Kidney (tissue), 14 donors: ENCODE results near the gene PPP1CA. TPM values are rescaled to one million over a fixed set of nuclear protein-coding genes. Genes with fewer than 3 reads are reported as not detected.

Experiments
- DNase-seq, 5 donors: peaks; one replicate each; pipeline ENCODE4 v3.0.0-alpha.2; 2013 to 2020
- FAIRE-seq: peaks from 2 replicates; lab custom pipeline; 2012; peaks lifted over from hg19 to GRCh38; lab: Jason Lieb, UNC
- H3K27ac ChIP-seq, 2 donors: one replicate each; pipeline ENCODE4 v1.7.0; 2013; ENCODE audit warnings: low read depth in 2 of 2, low read length in 2 of 2, inconsistent platforms in 1 of 2
- H3K27me3 ChIP-seq: one replicate; pipeline ENCODE4 v1.7.1; 2013; ENCODE audit warnings: low read length, inconsistent platforms; ENCODE audit not compliant: control insufficient read depth, insufficient read depth
- H3K36me3 ChIP-seq, 3 donors: one replicate each; pipeline versions ENCODE4 v1.7.0 to v1.7.1; 2013; ENCODE audit warnings: low read length in 3 of 3, control low read depth in 1 of 3, inconsistent platforms in 1 of 3; ENCODE audit not compliant: insufficient read depth in 3 of 3, control insufficient read depth in 2 of 3
- H3K4me1 ChIP-seq, 3 donors: one replicate each; pipeline versions ENCODE4 v1.7.0 to v1.7.1; 2013; ENCODE audit warnings: low read length in 3 of 3, inconsistent platforms in 1 of 3, low read depth in 1 of 3; ENCODE audit not compliant: control insufficient read depth in 2 of 3, insufficient read depth in 2 of 3
- H3K4me3 ChIP-seq, 3 donors: one replicate each; pipeline versions ENCODE4 v1.7.0 to v1.8.1; 2013; ENCODE audit warnings: low read length in 3 of 3, control low read depth in 1 of 3, inconsistent platforms in 1 of 3
- H3K9ac ChIP-seq, 3 donors: one replicate each; pipeline versions ENCODE4 v1.7.0 to v1.7.1; 2013; ENCODE audit warnings: low read length in 3 of 3, control low read depth in 1 of 3, inconsistent platforms in 1 of 3
- H3K9me3 ChIP-seq, 3 donors: one replicate each; pipeline versions ENCODE4 v1.7.0 to v1.7.1; 2013; ENCODE audit warnings: low read length in 3 of 3, control low read depth in 1 of 3, inconsistent platforms in 1 of 3; ENCODE audit not compliant: control insufficient read depth in 2 of 3, insufficient read depth in 1 of 3
- CTCF ChIP-seq: IDR thresholded peaks from 3 replicates; pipeline ENCODE4 v1.5.1; 2012; ENCODE audit warnings: mild to moderate bottlenecking, moderate library complexity, borderline replicate concordance; ENCODE audit not compliant: insufficient read depth; ENCODE audit errors: extremely low read depth
- intact Hi-C: fragments of 100-400 bp; cut with DNase I; formaldehyde crosslinking; loops from one replicate; pipeline ENCODE4 v1.11.1; 2022
- polyA plus RNA-seq: library from polyadenylated mRNA; stranded (reverse); fragments of 350-450 nt; fragmentation: Illumina TruSeq; extraction: RNeasy Lipid Tissue Mini Kit (QIAGEN cat#74804); gene quantifications from one replicate; pipeline ENCODE4 v1.2.3, GENCODE V29; 2014; ENCODE audit warnings: low read depth, low replicate concordance; ENCODE audit not compliant: insufficient read depth
- total RNA-seq: library from RNA; stranded (reverse); fragmentation: NEBNext Ultra II Directional; extraction: Animal tissue kit (Norgen Biotek cat#: 25700); gene quantifications from one replicate; pipeline ENCODE4 v1.2.1, GENCODE V29; 2021
- donor health status: control.
- donor health status: control.
- donor health status: control.
- donor health status: control.
- donor health status: control.
- donor health status: DM: yes; HTN: yes; CAD: no.
- donor health status: Normal renal cell carcinoma (clear cell type).

PPP1CA gene
- total and polyA plus RNA-seq, 2 donors from 2014 or later, result 155 to 210 TPM

GRCh38 chr11:67437809-67438157, 36.1 kb upstream of the PPP1CA start:
- intact Hi-C loops, result no loop called here
- H3K9me3 ChIP-seq, result no peaks in the 10 kb centered on the region
- no peak overlapping the region for H3K9ac ChIP-seq
- peaks cover 0 to 9% (median 2%) of the 10 kb centered on the region in 3 donors for H3K36me3 ChIP-seq
- H3K27ac ChIP-seq, result no peak overlapping the region
- FAIRE-seq (no peak), DNase-seq (no peak)
- peaks cover 0 to 14% (median 0%) of the 10 kb centered on the region in 3 donors for H3K4me1 ChIP-seq
- no peak overlapping the region for H3K4me3 ChIP-seq
- TF ChIP-seq CTCF, result no peak
- H3K27me3 ChIP-seq, result no peaks in the 10 kb centered on the region

DNA sequence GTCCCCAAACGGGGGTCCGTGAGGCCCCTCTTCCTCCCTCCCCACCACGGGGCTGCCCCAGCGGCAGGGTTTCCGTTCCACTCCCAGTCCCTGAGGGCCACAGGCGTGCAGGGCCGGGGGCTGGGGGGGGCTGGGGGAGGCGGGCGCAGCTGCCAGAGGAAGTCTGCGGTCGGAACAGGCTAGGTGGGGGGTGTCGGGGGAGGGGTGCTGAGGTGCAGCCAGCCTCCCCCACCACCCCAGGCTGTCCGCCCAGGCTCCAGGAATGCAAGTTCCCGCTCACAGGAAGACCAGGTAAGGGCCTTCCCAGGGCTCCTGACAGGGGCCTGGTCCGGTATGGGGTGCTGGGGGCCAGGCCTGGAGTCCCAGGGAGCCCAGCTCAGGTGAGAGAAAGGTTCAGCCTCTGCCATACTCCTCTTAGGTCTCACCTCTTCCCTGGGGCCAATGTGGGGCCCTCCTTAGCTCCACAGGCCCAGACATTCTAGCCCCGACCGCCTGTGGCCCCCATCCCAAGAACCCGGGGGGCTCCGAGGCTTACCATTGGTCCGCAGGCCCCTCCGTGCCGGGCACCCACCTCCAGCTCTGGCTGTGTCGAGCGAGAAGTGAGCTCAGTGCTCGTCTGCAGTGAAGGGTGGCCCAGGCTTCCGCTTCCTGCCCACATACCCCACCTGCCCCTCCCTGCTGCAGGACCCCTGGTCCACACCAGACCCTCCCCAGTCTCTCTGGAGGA, 35.6 kb upstream of the PPP1CA start, which contains the start of gene PTPRCAP:
PTPRCAP (minus strand) TSS at position 601 of the 727 bp plus-strand sequence; CDS start at position 538, 63 bp downstream.
- Histone ChIP-seq H3K4me1 (peaks cover 0 to 8% (median 0%) of the 10 kb centered on the region in 3 donors), H3K27ac (no peak within 1 kb of the TSS), H3K36me3 (peaks cover 0 to 9% (median 4%) of the 10 kb centered on the region in 3 donors), H3K9ac (no peak within 1 kb of the TSS), H3K9me3 (no peaks in the 10 kb centered on the region), H3K27me3 (no peaks in the 10 kb centered on the region), H3K4me3 (no peak within 1 kb of the TSS)
- TF ChIP-seq CTCF, result no peak
- intact Hi-C loops, result no loop called here
- DNase-seq (peak in 1 of 5 donors; percentile 85), FAIRE-seq (no peak)

DNA sequence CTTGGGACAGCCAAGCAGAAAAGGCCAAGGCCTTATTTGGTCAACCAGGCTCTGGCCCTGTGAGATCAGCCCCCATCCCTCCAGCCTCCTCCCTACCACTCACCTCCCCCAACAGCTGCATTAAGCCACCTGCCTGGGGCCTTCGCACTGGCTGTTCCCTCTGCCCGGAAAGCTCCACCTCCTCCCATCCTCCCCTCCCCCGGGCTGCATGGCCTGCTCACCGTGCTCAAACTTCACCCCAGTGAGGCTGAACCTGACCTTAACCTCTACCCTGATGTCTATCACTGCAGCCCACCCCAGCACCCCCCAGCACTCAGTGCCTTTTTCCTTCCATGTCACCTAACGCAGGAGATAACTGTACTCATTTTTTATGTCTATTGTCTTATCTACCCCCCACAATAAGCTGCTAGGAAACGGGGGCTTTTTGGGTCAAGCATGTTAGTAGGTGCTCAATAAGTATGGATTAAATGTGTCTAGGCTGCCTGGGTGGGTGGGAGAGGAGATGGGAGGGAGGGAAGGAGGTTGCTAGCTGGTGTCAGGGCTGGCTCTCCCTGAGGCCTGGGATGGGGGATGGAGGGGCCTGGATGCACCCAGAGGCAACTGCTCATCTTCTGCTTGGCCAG, 34.9 kb upstream of the PPP1CA start:
- Histone ChIP-seq H3K9ac (no peak overlapping the region), H3K4me1 (peaks cover 0 to 4% (median 0%) of the 10 kb centered on the region in 3 donors), H3K36me3 (peaks cover 0 to 9% (median 7%) of the 10 kb centered on the region in 3 donors), H3K27ac (no peak overlapping the region), H3K4me3 (no peak overlapping the region), H3K27me3 (no peaks in the 10 kb centered on the region), H3K9me3 (no peaks in the 10 kb centered on the region)
- DNase-seq (peak in 1 of 5 donors; percentile 78), FAIRE-seq (no peak)
- TF ChIP-seq CTCF, result no peak
- intact Hi-C loops, result no loop called here
